Activated CD8-positive, alpha-beta memory T cell treated with anti-CD3 and anti-CD28 coated beads for 24 hours (primary cell): ENCODE results near the gene CAPZB.

Experiments used
- DNase-seq: peaks from one replicate; pipeline ENCODE4 v3.0.0-alpha.2; 2020

Gene CAPZB

GRCh38 chr1:19496527-19496874 lies 11.2 kb upstream of the CAPZB start:
- DNase-seq, result no peak

- DNase-seq, result no peak
Measured at GRCh38 chr1:19495799-19496526, 10.6 kb upstream of the CAPZB start.

GRCh38 chr1:19495000-19495656 lies 9.8 kb upstream of the CAPZB start:
- DNase-seq, result no peak

GRCh38 chr1:19493547-19493946 lies 8.2 kb upstream of the CAPZB start:
- no peak for DNase-seq

DNA sequence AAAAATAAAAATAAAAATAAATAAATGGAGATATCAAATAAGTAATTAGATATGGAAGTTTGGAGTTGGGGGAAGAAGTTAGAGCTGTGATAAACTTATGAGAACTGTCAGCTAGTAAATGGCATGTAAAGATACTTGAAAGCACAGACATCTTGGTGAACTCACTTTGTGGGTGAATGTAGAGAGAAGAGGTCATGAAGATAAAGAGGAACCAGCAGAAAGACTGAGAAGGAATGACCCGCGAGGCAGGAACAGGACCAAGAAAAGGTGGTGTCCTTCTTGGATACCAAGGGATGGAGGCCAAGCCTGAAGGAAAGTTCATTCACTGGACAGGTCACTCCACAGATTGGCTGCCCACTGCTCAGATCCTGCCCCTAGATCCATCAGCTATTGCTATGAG lies 4.7 kb upstream of the CAPZB start:
- no peak for DNase-seq

- DNase-seq, result no peak
Measured at GRCh38 chr1:19488136-19488535, 2.8 kb upstream of the CAPZB start.

- DNase-seq, result peak; percentile 70
Measured at GRCh38 chr1:19484798-19485361, 459 bp downstream of the CAPZB start.

GRCh38 chr1:19484338-19484797 lies 971 bp downstream of the CAPZB start:
- DNase-seq, result peak; percentile 70

DNA sequence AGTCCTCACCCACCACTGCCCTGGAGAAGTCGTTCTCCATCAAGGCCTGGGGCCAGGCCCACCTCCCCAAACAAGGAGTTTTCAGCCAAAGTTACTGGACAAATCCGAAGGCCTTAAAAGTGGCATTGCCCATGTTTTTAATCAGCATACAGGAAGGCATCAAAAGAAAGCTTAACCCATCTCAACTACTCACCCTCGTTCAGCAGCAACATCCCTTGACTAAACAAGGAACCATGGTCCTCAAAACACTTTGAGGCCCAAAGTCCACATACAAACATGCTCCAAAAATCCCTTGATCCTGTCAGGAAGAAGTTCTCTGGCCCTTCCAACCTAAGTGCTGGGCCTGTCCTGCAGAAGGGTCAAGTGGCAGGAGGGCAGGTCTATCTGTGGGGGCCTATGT lies 1.6 kb downstream of the CAPZB start:
- no peak for DNase-seq

GRCh38 chr1:19483261-19483660 lies 2.1 kb downstream of the CAPZB start:
- no peak for DNase-seq

DNA sequence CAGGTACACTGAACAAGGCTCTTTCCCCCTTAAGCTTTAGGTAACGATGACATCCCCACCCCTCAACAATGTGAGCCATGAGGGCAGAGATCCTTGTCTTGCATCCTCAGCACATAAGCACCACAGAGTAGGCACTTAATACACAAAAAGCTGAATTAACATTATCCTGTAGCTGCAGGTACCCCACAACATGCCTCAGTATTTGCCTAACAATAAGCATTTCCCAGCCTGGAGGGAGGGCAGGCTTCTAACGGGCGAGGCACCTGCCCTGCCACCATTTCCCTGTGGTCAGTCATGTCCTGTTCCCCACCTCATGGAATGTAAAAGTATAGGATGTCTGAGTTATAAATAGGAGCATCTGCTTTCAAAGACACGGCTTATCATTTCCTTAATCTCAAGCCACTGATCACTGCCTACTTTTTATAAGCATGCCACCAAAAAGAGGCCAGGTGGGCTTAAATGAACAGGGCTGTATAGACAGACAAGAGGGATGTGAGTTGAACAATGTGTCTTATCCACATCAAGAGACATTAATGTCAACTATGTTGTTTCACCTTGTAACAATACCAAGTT lies 3.4 kb downstream of the CAPZB start:
- DNase-seq, result no peak

- no peak for DNase-seq
Measured at GRCh38 chr1:19480282-19480681, 5.1 kb downstream of the CAPZB start.

DNA sequence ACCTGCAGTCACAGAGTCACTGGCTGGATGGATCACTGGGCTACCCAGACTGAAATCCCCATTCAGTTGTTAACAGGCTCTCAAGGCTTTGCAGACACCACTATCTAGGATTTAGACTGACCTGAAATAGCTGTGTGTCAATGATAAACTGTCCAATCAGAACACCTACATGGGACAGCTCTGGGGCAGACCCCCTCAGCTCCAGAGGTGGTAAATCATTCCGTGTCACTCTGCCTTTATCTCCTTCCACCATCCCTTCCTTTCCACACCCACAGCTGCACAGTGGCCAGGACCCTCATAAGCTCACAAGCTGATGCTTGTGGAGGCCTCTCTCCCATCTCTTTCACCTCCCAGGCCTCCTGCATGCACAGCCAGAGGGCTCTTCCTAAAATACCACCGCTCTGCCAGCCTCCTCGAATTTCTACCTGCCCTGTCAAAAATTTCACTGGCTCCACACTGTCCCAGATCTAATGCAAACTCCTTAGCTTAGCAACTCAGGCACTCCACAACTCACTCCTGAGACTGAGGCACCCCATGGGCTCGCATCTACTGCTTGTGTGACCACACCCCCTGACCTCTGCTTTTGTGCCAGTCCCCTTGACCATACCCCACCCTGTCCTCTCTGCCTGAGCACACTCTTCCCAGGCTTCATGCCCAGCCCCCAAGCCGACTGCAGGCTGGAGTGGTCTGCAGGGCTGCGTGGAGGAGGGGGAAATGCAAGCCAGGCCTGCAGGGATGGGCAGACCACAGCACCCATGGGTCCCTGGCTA lies 5.8 kb downstream of the CAPZB start:
- no peak for DNase-seq

DNA sequence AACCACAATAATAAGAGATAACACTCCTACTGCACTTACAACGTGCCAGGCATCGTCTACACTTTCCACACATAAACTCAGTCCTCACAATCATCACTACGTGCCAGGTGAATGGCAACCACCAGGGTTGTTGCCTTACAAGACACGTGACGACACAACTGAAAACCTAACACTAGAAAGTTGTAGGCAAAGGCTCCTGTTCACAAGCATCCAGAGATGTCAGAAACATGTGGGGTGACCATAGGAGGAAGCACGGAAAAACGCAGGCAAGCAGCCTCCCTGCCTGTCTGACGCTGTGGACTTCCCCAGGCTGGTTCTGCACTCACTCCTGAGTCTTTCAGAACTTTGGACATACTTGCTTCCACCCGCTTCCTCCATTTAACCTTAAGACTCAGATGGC lies 7.0 kb downstream of the CAPZB start:
- no peak for DNase-seq

DNA sequence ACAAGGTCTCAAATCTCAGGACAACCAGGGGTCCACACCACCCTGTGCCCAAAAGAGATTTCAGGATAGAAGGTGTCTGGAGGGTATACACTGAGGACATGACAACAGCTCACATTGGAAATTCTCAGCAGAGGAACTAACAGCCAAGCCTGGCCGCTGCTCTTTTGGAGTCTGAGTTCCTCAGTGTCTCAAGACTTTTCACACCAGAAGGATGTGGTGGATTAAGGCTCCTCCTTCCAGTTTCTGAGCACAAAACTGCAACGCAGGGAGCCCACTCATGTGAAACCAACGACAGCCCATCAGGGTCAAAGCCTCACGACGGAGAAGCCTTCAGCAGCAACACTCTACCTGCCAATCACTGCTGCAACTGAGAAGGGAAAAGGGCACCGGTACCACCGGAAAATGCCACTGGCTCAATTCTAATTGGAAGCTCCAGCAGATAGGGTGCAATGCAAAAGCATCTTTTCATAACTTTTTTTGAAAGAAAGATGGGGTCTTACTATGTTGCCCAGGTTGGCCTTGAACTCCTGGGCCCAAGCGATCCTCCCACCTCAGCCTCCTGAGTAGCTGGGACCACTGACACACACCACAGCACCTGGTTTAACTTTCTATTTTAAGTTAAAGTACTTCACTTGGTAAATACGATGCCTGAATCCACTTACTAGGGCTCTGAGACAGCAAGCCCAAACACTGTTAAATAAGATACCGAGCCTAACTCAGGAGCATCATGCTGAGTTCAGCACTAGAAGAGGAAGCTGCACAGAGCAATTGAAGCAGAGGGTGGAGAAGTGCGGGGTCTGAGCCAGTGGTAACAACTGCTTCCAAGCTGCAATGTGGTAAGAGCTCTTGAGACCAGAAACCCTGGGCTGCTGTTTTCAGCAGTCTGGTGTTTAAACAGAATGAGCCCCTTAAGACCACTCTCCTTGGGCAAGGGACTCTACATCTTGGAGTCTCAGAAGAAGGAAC lies 7.8 kb downstream of the CAPZB start:
- DNase-seq, result peak; percentile 76

- peak; percentile 68 for DNase-seq
Measured at GRCh38 chr1:19476450-19477190, 8.7 kb downstream of the CAPZB start.

DNA sequence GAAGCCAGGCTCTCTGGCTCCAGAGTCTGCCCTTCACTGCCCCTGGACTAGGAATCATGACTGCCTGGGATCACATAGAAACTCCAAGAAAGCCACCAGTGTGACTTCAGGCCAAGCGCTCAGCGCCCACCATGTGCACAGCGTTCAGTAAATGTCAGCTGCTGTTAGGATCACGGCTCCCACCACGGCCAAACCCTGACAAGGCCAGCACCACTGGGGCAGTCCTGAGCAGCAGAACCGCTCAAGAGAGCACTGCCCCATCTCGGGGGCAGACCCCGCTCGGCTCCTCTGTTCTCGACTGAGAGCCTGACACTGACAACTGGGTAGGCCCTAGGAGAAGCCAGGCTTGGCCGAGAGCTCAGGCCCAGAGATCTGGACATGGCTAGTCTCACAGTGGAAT lies 10.0 kb downstream of the CAPZB start:
- DNase-seq, result no peak

DNA sequence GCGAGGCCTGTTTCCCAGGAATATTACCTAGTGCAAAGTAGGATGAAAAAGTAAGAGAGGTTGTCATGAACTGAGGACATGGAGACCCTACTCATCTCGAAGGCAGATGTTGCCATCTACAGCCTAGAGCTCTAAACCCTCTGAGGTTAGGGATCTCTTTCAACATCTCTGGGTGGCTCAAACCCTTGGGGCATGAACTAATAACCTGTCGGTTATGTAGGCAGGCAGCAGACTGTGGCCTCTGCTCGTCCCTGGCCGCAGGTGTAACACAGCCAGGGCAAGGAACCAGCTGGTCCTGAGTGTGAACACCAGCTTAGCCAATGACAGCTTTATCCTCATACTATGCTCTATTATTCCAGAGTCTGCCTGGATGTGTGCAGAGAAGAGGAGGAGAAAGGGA lies 13.2 kb downstream of the CAPZB start:
- no peak for DNase-seq

GRCh38 chr1:19469004-19469403 lies 16.3 kb downstream of the CAPZB start:
- DNase-seq, result no peak

DNA sequence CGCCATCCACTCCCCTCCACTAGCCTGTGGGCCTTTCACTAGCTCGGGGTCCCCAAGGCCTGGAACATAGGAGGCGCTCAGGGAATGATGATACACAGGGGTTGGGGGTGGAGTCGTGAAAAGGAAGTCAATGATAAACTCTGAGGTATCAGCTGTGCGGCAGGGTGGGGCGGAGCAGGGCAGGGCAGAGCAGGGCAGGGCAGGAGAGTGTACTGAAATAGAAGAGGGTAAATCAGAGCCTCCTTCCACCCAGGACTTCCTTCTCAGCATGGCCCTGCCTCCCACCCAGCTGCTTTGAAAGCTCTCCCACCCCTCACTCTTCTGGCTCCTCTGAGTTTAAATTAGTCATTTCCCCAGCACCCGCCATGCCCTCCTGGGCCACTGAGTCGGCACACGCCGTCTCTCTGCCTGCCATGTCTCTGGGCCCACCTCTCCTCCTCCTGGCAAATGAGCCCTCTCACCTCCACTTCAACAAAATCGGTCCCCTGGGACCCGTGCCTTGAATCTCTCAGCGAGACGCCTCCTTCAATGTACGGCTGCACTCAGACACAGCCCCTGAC lies 16.9 kb downstream of the CAPZB start:
- peak; percentile 77 for DNase-seq
